HG03108 (cell line): ENCODE measurements around the gene CCDC107.
A peak's percentile ranks its signal among the peaks of the same experiment; 100 is the strongest.
"Not testable (repeated sequence)": the region's sequence is repeated elsewhere in the genome, so short reads cannot be mapped to it uniquely, and the experiment has no call there.

ENCODE experiments used
- ATAC-seq: cut with Tn5 transposase; IDR thresholded peaks from one replicate; pipeline ENCODE4 v1.9.1; 2021; ENCODE audit warnings: moderate library complexity; ENCODE audit not compliant: unreplicated experiment

CCDC107 gene

GRCh38 chr9:35658137-35658967 is at the start of gene CCDC107:
Gene CCDC107, plus strand, starts transcription at chr9:35658292. Its CDS starts 88 bp downstream, at chr9:35658380.
- ATAC-seq: peak; percentile 46

- ATAC-seq: no peak
These were observed 48.9 kb upstream of the CCDC107 start for GRCh38 chr9:35609001-35609819.

GRCh38 chr9:35609820-35610163 is 48.3 kb upstream of the CCDC107 start:
- no peak for ATAC-seq

GRCh38 chr9:35611230-35611797 is 46.8 kb upstream of the CCDC107 start:
- no peak for ATAC-seq

GRCh38 chr9:35612066-35612465 is 46.0 kb upstream of the CCDC107 start:
- not testable (repeated sequence) for ATAC-seq

GRCh38 chr9:35612843-35613242 is 45.2 kb upstream of the CCDC107 start:
- ATAC-seq: no peak

- ATAC-seq: no peak
These were observed 42.0 kb upstream of the CCDC107 start for GRCh38 chr9:35615981-35616680.

GRCh38 chr9:35616681-35617459 is 41.2 kb upstream of the CCDC107 start:
- no peak for ATAC-seq

- ATAC-seq: no peak
These were observed 40.5 kb upstream of the CCDC107 start for GRCh38 chr9:35617548-35617947.

- no peak for ATAC-seq
These were observed 39.8 kb upstream of the CCDC107 start, which contains the start of gene CD72 for GRCh38 chr9:35618325-35618727. Gene CD72, minus strand, starts transcription at chr9:35618413. Its CDS starts 110 bp downstream, at chr9:35618303.

GRCh38 chr9:35618854-35619799 is 39.0 kb upstream of the CCDC107 start:
- ATAC-seq: peak; percentile 57

GRCh38 chr9:35619800-35620158 is 38.3 kb upstream of the CCDC107 start:
- ATAC-seq: peak; percentile 41

GRCh38 chr9:35627575-35627974 is 30.5 kb upstream of the CCDC107 start:
- no peak for ATAC-seq

- ATAC-seq: no peak
These were observed 29.6 kb upstream of the CCDC107 start for GRCh38 chr9:35628389-35628991.

GRCh38 chr9:35629597-35629996 is 28.5 kb upstream of the CCDC107 start:
- no peak for ATAC-seq

GRCh38 chr9:35635730-35636129 is 22.4 kb upstream of the CCDC107 start:
- ATAC-seq: no peak

GRCh38 chr9:35636135-35636876 is 21.8 kb upstream of the CCDC107 start:
- no peak for ATAC-seq

GRCh38 chr9:35636877-35637246 is 21.2 kb upstream of the CCDC107 start:
- not testable (repeated sequence) for ATAC-seq
